DND-41 (cell line): Measurements from ENCODE around the gene CD34.

Experiments
- ATAC-seq: fragments of 200-7000 bp; cut with Tn5 transposase; 3 replicates; pipeline ENCODE4 v1.9.1; 2021; ENCODE audit warnings: low read depth; ENCODE audit not compliant: insufficient read depth
- DNase-seq: peaks from one replicate; pipeline ENCODE4 v3.0.0-alpha.2; 2020
- H2AFZ ChIP-seq: 2 replicates; pipeline ENCODE4 v1.6.0; 2012; ENCODE audit warnings: low read depth, low read length
- H3K27ac ChIP-seq: 2 replicates; pipeline ENCODE4 v1.5.1; 2012; ENCODE audit warnings: low read length, inconsistent platforms
- H3K27me3 ChIP-seq: fragments of 200-600 bp; sonication (generic); 2 replicates; pipeline ENCODE4 v1.6.0; 2012; ENCODE audit warnings: low read length, mild to moderate bottlenecking, inconsistent platforms; ENCODE audit not compliant: insufficient read depth, poor library complexity
- H3K36me3 ChIP-seq: 2 replicates; pipeline ENCODE4 v1.5.1; 2012; ENCODE audit warnings: low read length, inconsistent platforms; ENCODE audit not compliant: insufficient read depth
- H3K4me1 ChIP-seq: 2 replicates; pipeline ENCODE4 v1.5.1; 2012; ENCODE audit warnings: mild to moderate bottlenecking, low read length; ENCODE audit not compliant: insufficient read depth
- H3K4me2 ChIP-seq: 2 replicates; pipeline ENCODE4 v1.6.0; 2012; ENCODE audit warnings: mild to moderate bottlenecking, moderate library complexity, low read length, inconsistent platforms; ENCODE audit not compliant: insufficient read depth
- H3K4me3 ChIP-seq, 2 experiments: fragments of 200-600 bp in 1 of 2; shearing (Covaris generic) in 1 of 2; 2 replicates each; pipeline ENCODE4 v1.5.1; 2012 to 2016; ENCODE audit warnings: inconsistent platforms in 2 of 2, low read length in 2 of 2, mild to moderate bottlenecking in 2 of 2, low read depth in 1 of 2, moderate library complexity in 1 of 2
- H3K79me2 ChIP-seq: 2 replicates; pipeline ENCODE4 v1.6.0; 2012; ENCODE audit warnings: low read length, inconsistent platforms; ENCODE audit not compliant: insufficient read depth
- H3K9ac ChIP-seq: 2 replicates; pipeline ENCODE4 v1.6.0; 2012; ENCODE audit warnings: low read depth, mild to moderate bottlenecking, inconsistent platforms, low read length, moderate library complexity
- H3K9me3 ChIP-seq: 2 replicates; pipeline ENCODE4 v1.5.1; 2012; ENCODE audit warnings: low read length, moderate library complexity, mild to moderate bottlenecking, inconsistent platforms; ENCODE audit not compliant: insufficient read depth, severe bottlenecking
- H4K20me1 ChIP-seq: 2 replicates; pipeline ENCODE4 v1.6.0; 2012; ENCODE audit warnings: low read length; ENCODE audit not compliant: insufficient read depth
- CTCF ChIP-seq: IDR thresholded peaks from 2 replicates; pipeline ENCODE4 v1.5.1; 2012; ENCODE audit warnings: borderline replicate concordance, low read length, moderate library complexity, mild to moderate bottlenecking; ENCODE audit not compliant: poor library complexity, severe bottlenecking; ENCODE audit errors: extremely low read depth
- EZH2 ChIP-seq: IDR thresholded peaks from 3 replicates; pipeline ENCODE4 v1.6.1; 2012; ENCODE audit warnings: borderline replicate concordance, low read depth, mild to moderate bottlenecking, moderate library complexity, low read length, inconsistent platforms; ENCODE audit not compliant: severe bottlenecking

The CD34 gene

GRCh38 chr1:207911856-207912760 is 1.2 kb upstream of the CD34 start:
- H4K20me1 ChIP-seq: no peaks in the 10 kb centered on the region
- no peaks in the 10 kb centered on the region for H3K9me3 ChIP-seq
- no peak overlapping the region for H2AFZ ChIP-seq
- H3K79me2 ChIP-seq: no peaks in the 10 kb centered on the region
- H3K36me3 ChIP-seq: no peaks in the 10 kb centered on the region
- H3K4me1 ChIP-seq: no peaks in the 10 kb centered on the region
- H3K4me3 ChIP-seq: no peak overlapping the region
- peaks cover 25% of the 10 kb centered on the region for H3K27me3 ChIP-seq
- ATAC-seq (no peak), DNase-seq (no peak)
- no peak overlapping the region for H3K27ac ChIP-seq
- TF ChIP-seq CTCF (no peak), EZH2 (no peak)
- no peak overlapping the region for H3K4me2 ChIP-seq
- no peak overlapping the region for H3K9ac ChIP-seq

- TF ChIP-seq EZH2 (no peak), CTCF (no peak)
- no peak overlapping the region for H2AFZ ChIP-seq
- H4K20me1 ChIP-seq: no peaks in the 10 kb centered on the region
- no peaks in the 10 kb centered on the region for H3K79me2 ChIP-seq
- DNase-seq: no peak
- peaks cover 25% of the 10 kb centered on the region for H3K27me3 ChIP-seq
- H3K36me3 ChIP-seq: no peaks in the 10 kb centered on the region
- H3K4me2 ChIP-seq: no peak overlapping the region
- no peaks in the 10 kb centered on the region for H3K4me1 ChIP-seq
- no peak overlapping the region for H3K27ac ChIP-seq
- no peaks in the 10 kb centered on the region for H3K9me3 ChIP-seq
- no peak for ATAC-seq
- H3K9ac ChIP-seq: no peak overlapping the region
- H3K4me3 ChIP-seq: no peak overlapping the region
These were observed 1.2 kb downstream of the CD34 start for GRCh38 chr1:207909687-207910086.

GRCh38 chr1:207908107-207908734 is 2.7 kb downstream of the CD34 start:
- H3K27ac ChIP-seq: no peak overlapping the region
- H3K9ac ChIP-seq: no peak overlapping the region
- no peak overlapping the region for H3K4me3 ChIP-seq
- H3K79me2 ChIP-seq: no peaks in the 10 kb centered on the region
- no peaks in the 10 kb centered on the region for H4K20me1 ChIP-seq
- no peak overlapping the region for H2AFZ ChIP-seq
- TF ChIP-seq CTCF (no peak), EZH2 (no peak)
- peaks cover 17% of the 10 kb centered on the region for H3K27me3 ChIP-seq
- ATAC-seq: no peak
- H3K36me3 ChIP-seq: no peaks in the 10 kb centered on the region
- H3K4me2 ChIP-seq: no peak overlapping the region
- no peaks in the 10 kb centered on the region for H3K9me3 ChIP-seq
- no peaks in the 10 kb centered on the region for H3K4me1 ChIP-seq
- no peak for DNase-seq
